Muscle of leg (tissue), 11 donors: ENCODE results near the gene HPS1. TPM values are rescaled to one million over a fixed set of nuclear protein-coding genes. Genes with fewer than 3 reads are reported as not detected.

Source experiments
- DNase-seq: peaks from one replicate; pipeline ENCODE4 v3.0.0; 2013
- H3K27ac ChIP-seq: one replicate; pipeline ENCODE4 v1.5.1; 2013; ENCODE audit warnings: mild to moderate bottlenecking, low read length, control low read depth
- H3K27me3 ChIP-seq: one replicate; pipeline ENCODE4 v1.6.1; 2013; ENCODE audit warnings: low read length; ENCODE audit not compliant: control insufficient read depth, insufficient read depth
- H3K36me3 ChIP-seq: one replicate; pipeline ENCODE4 v1.6.1; 2013; ENCODE audit warnings: low read length; ENCODE audit not compliant: control insufficient read depth, insufficient read depth
- H3K4me1 ChIP-seq: one replicate; pipeline ENCODE4 v1.6.1; 2013; ENCODE audit warnings: low read length; ENCODE audit not compliant: control insufficient read depth, insufficient read depth
- H3K4me3 ChIP-seq: one replicate; pipeline ENCODE4 v1.5.1; 2013; ENCODE audit warnings: low read length, control low read depth
- H3K9me3 ChIP-seq: replicated peaks from 2 replicates; pipeline ENCODE4 v1.6.1; 2013; ENCODE audit warnings: low read depth, low read length; ENCODE audit not compliant: control insufficient read depth
- WGBS: methylation state at CpG from one replicate; pipeline ENCODE4 v1.1.5; 2013; ENCODE audit warnings: missing lambda C conversion rate; ENCODE audit not compliant: insufficient coverage; 5-methylcytosine and 5-hydroxymethylcytosine counted together
- polyA plus RNA-seq, 8 donors: library from polyadenylated mRNA; unstranded; fragments of 120-200 nt; gene quantifications; one replicate each; pipeline versions ENCODE4 v1.2.1 to v1.2.3, GENCODE V29; 2013; ENCODE audit warnings: inconsistent platforms in 1 of 8, low replicate concordance in 1 of 8; ENCODE audit not compliant: insufficient read length in 8 of 8, insufficient read depth in 1 of 8
- total RNA-seq: library from RNA; stranded (reverse); fragments of 120-200 nt; gene quantifications from one replicate; pipeline ENCODE4 v1.2.4, GENCODE V29; 2013

The HPS1 gene
- total and polyA plus RNA-seq, 9 donors = 9.7 to 24.3 (median 16.0) TPM

GRCh38 chr10:98481404-98481945 lies 34.7 kb upstream of the HPS1 start:
- Histone ChIP-seq H3K27me3 (no peaks in the 10 kb centered on the region), H3K27ac (no peak overlapping the region), H3K4me3 (no peak overlapping the region), H3K9me3 (no peaks in the 10 kb centered on the region), H3K4me1 (no peaks in the 10 kb centered on the region), H3K36me3 (no peaks in the 10 kb centered on the region)
- WGBS = 22% methylated on average over 3 of the region's 5 CpGs
- DNase-seq = peak; percentile 51

GRCh38 chr10:98478430-98479222 lies 31.9 kb upstream of the HPS1 start:
- H3K36me3 ChIP-seq = no peaks in the 10 kb centered on the region
- H3K27ac ChIP-seq = no peak overlapping the region
- H3K9me3 ChIP-seq = no peaks in the 10 kb centered on the region
- no peak overlapping the region for H3K4me3 ChIP-seq
- H3K27me3 ChIP-seq = no peaks in the 10 kb centered on the region
- whole genome bisulfite sequencing = 60% methylated on average over 3 of the region's 6 CpGs
- no peaks in the 10 kb centered on the region for H3K4me1 ChIP-seq
- DNase-seq = no peak

GRCh38 chr10:98477861-98478260 lies 31.1 kb upstream of the HPS1 start:
- no peaks in the 10 kb centered on the region for H3K9me3 ChIP-seq
- no peaks in the 10 kb centered on the region for H3K27me3 ChIP-seq
- H3K36me3 ChIP-seq = no peaks in the 10 kb centered on the region
- no peak for DNase-seq
- H3K4me3 ChIP-seq = no peak overlapping the region
- H3K27ac ChIP-seq = no peak overlapping the region
- H3K4me1 ChIP-seq = no peaks in the 10 kb centered on the region

- Histone ChIP-seq H3K4me1 (no peaks in the 10 kb centered on the region), H3K27me3 (peaks cover 4% of the 10 kb centered on the region), H3K9me3 (no peaks in the 10 kb centered on the region), H3K4me3 (no peak overlapping the region), H3K36me3 (no peaks in the 10 kb centered on the region), H3K27ac (no peak overlapping the region)
- DNase-seq = no peak
Observed at GRCh38 chr10:98474628-98475027, 27.9 kb upstream of the HPS1 start.

- H3K9me3 ChIP-seq = no peaks in the 10 kb centered on the region
- no peak overlapping the region for H3K4me3 ChIP-seq
- H3K4me1 ChIP-seq = peaks cover 8% of the 10 kb centered on the region
- no peak for DNase-seq
- peaks cover 14% of the 10 kb centered on the region for H3K27me3 ChIP-seq
- no peak overlapping the region for H3K27ac ChIP-seq
- 47% methylated on average over 2 of the region's 4 CpGs for WGBS
- no peaks in the 10 kb centered on the region for H3K36me3 ChIP-seq
Observed at GRCh38 chr10:98472196-98472595, 25.5 kb upstream of the HPS1 start.

GRCh38 chr10:98470850-98471249 lies 24.1 kb upstream of the HPS1 start:
- Histone ChIP-seq H3K4me1 (peaks cover 8% of the 10 kb centered on the region), H3K27ac (no peak overlapping the region), H3K36me3 (no peaks in the 10 kb centered on the region), H3K27me3 (peaks cover 14% of the 10 kb centered on the region), H3K9me3 (no peaks in the 10 kb centered on the region), H3K4me3 (no peak overlapping the region)
- WGBS = 50% methylated on average over 2 of the region's 5 CpGs
- DNase-seq = no peak

- WGBS = no CpG with 5 or more reads among the region's 2 CpGs
- DNase-seq = no peak
- peaks cover 8% of the 10 kb centered on the region for H3K4me1 ChIP-seq
- H3K27ac ChIP-seq = no peak overlapping the region
- H3K36me3 ChIP-seq = no peaks in the 10 kb centered on the region
- H3K4me3 ChIP-seq = no peak overlapping the region
- H3K9me3 ChIP-seq = no peaks in the 10 kb centered on the region
- peaks cover 14% of the 10 kb centered on the region for H3K27me3 ChIP-seq
Observed at GRCh38 chr10:98469001-98469931, 22.5 kb upstream of the HPS1 start.

- Histone ChIP-seq H3K4me3 (peak overlapping the region; percentile 52), H3K36me3 (no peaks in the 10 kb centered on the region), H3K4me1 (peaks cover 8% of the 10 kb centered on the region), H3K27me3 (peaks cover 14% of the 10 kb centered on the region), H3K9me3 (no peaks in the 10 kb centered on the region), H3K27ac (no peak overlapping the region)
- WGBS = 5% methylated on average over 40 of the region's 44 CpGs
- peak; percentile 92 for DNase-seq
Observed at GRCh38 chr10:98467506-98468318, 21.0 kb upstream of the HPS1 start.

GRCh38 chr10:98466861-98467505 lies 20.2 kb upstream of the HPS1 start:
- Histone ChIP-seq H3K4me1 (peaks cover 8% of the 10 kb centered on the region), H3K36me3 (no peaks in the 10 kb centered on the region), H3K4me3 (no peak overlapping the region), H3K27ac (no peak overlapping the region), H3K27me3 (peaks cover 14% of the 10 kb centered on the region), H3K9me3 (no peaks in the 10 kb centered on the region)
- no peak for DNase-seq
- 66% methylated on average over 13 of the region's 15 CpGs for WGBS
